Neural crest cell (in vitro differentiated cells): Measurements from ENCODE around the gene TADA3. TPM values are rescaled to one million over a fixed set of nuclear protein-coding genes. Genes with fewer than 3 reads are reported as not detected.

Experiments used
- DNase-seq: peaks from one replicate; pipeline ENCODE4 v3.0.0; 2021; ENCODE audit warnings: low read depth, mixed read lengths, low spot score
- H3K27ac Mint-ChIP-seq: one replicate; pipeline ENCODE4 v1.8.0; 2021; ENCODE audit warnings: mild to moderate bottlenecking, mixed read lengths; ENCODE audit not compliant: unreplicated experiment
- H3K27me3 Mint-ChIP-seq: 2 replicates; pipeline ENCODE4 v1.8.0; 2021; ENCODE audit warnings: low read depth, mild to moderate bottlenecking, mixed read lengths
- H3K36me3 Mint-ChIP-seq: 2 replicates; pipeline ENCODE4 v1.8.0; 2021; ENCODE audit warnings: low read depth, mild to moderate bottlenecking, mixed read lengths
- H3K4me1 Mint-ChIP-seq: 2 replicates; pipeline ENCODE4 v1.8.0; 2021; ENCODE audit warnings: mixed read lengths
- H3K4me3 Mint-ChIP-seq: one replicate; pipeline ENCODE4 v1.8.0; 2021; ENCODE audit warnings: mild to moderate bottlenecking, mixed read lengths
- H3K9me3 Mint-ChIP-seq: 2 replicates; pipeline ENCODE4 v1.8.0; 2021; ENCODE audit warnings: mixed read lengths
- total RNA-seq: library from RNA; stranded (reverse); gene quantifications from 2 replicates; pipeline ENCODE4 v1.2.1, GENCODE V29; 2021
- TF ChIP-seq, protein P1 (sequence below): fragments of 200-600 bp; sonication (generic); conservative IDR thresholded peaks from 2 replicates; pipeline ENCODE4 v1.5.0; 2021; ENCODE audit warnings: antibody characterized with exemption, mild to moderate bottlenecking

The TADA3 gene
- total RNA-seq, 1 donor from 2014 or later, result 70.0 TPM

GRCh38 chr3:9793161-9793781 is 998 bp upstream of the TADA3 start:
- peak overlapping the region; percentile 100 for H3K27ac Mint-ChIP-seq
- no peak for DNase-seq
- peaks cover 22% of the 10 kb centered on the region for H3K4me1 Mint-ChIP-seq
- H3K36me3 Mint-ChIP-seq, result peaks cover 7% of the 10 kb centered on the region
- peak overlapping the region; percentile 96 for H3K4me3 Mint-ChIP-seq
- no peaks in the 10 kb centered on the region for H3K27me3 Mint-ChIP-seq
- no peaks in the 10 kb centered on the region for H3K9me3 Mint-ChIP-seq
- TF ChIP-seq, protein P1, sequence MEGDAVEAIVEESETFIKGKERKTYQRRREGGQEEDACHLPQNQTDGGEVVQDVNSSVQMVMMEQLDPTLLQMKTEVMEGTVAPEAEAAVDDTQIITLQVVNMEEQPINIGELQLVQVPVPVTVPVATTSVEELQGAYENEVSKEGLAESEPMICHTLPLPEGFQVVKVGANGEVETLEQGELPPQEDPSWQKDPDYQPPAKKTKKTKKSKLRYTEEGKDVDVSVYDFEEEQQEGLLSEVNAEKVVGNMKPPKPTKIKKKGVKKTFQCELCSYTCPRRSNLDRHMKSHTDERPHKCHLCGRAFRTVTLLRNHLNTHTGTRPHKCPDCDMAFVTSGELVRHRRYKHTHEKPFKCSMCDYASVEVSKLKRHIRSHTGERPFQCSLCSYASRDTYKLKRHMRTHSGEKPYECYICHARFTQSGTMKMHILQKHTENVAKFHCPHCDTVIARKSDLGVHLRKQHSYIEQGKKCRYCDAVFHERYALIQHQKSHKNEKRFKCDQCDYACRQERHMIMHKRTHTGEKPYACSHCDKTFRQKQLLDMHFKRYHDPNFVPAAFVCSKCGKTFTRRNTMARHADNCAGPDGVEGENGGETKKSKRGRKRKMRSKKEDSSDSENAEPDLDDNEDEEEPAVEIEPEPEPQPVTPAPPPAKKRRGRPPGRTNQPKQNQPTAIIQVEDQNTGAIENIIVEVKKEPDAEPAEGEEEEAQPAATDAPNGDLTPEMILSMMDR, result no peak

GRCh38 chr3:9791790-9792404 is 376 bp downstream of the TADA3 start:
- H3K9me3 Mint-ChIP-seq, result no peaks in the 10 kb centered on the region
- peaks cover 10% of the 10 kb centered on the region for H3K36me3 Mint-ChIP-seq
- H3K27ac Mint-ChIP-seq, result peak overlapping the region; percentile 59
- peaks cover 22% of the 10 kb centered on the region for H3K4me1 Mint-ChIP-seq
- no peak for DNase-seq
- TF ChIP-seq, protein P1, result no peak
- peak overlapping the region; percentile 96 for H3K4me3 Mint-ChIP-seq
- no peaks in the 10 kb centered on the region for H3K27me3 Mint-ChIP-seq

- Mint-ChIP-seq H3K4me1 (peaks cover 22% of the 10 kb centered on the region), H3K36me3 (peaks cover 18% of the 10 kb centered on the region), H3K27me3 (no peaks in the 10 kb centered on the region), H3K9me3 (no peaks in the 10 kb centered on the region), H3K4me3 (peak overlapping the region; percentile 96), H3K27ac (no peak overlapping the region)
- TF ChIP-seq, protein P1, result no peak
- DNase-seq, result no peak
These were observed 1.1 kb downstream of the TADA3 start for GRCh38 chr3:9791127-9791526.

GRCh38 chr3:9787714-9788113 is 4.6 kb downstream of the TADA3 start:
- no peaks in the 10 kb centered on the region for H3K27me3 Mint-ChIP-seq
- H3K9me3 Mint-ChIP-seq, result no peaks in the 10 kb centered on the region
- TF ChIP-seq, protein P1, result no peak
- peak overlapping the region; percentile 5 for H3K4me3 Mint-ChIP-seq
- peaks cover 6% of the 10 kb centered on the region for H3K4me1 Mint-ChIP-seq
- no peak for DNase-seq
- no peak overlapping the region for H3K27ac Mint-ChIP-seq
- peaks cover 22% of the 10 kb centered on the region for H3K36me3 Mint-ChIP-seq

DNA sequence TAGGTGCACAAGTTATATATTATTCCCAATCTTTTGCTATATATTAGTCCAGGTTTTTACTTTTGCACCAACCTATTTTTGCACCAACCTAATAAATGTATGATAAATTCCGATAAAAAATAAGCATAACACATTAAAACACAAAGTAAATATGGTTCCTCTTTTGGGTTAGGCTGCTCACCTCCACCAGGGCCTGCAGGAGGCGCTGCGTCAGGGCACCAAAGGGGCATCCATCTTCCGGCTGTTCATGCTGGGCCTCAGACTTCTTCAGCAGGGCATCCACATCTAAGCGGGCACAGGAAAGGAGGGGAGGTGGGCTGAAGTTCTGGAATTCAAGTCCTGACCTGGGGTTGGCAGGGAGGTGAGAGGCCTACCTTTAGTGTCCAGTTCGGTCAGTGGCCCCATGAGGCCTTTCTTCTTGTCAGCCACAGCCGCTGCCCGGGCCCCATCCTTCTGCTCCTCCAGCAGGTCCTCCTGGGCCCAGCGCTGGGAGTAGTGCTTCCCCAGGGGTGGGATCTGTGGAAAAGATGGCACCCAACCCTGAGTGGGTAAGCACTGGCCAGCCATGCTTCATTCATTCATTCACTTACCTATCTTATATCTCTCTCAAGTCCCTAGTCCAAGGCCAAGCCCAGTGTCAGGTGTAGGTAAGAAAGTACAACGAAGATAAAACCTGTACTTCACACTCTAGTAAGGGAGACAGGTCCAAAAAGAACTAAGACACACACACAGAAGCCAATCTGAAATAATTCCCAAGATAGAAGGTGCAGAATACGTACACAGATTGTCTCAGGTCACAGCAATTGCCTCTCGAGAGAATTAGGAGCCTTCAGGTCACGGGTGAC is 5.2 kb downstream of the TADA3 start:
- H3K36me3 Mint-ChIP-seq, result peaks cover 22% of the 10 kb centered on the region
- no peak for DNase-seq
- H3K4me3 Mint-ChIP-seq, result peak overlapping the region; percentile 27
- H3K27me3 Mint-ChIP-seq, result no peaks in the 10 kb centered on the region
- no peaks in the 10 kb centered on the region for H3K9me3 Mint-ChIP-seq
- peaks cover 6% of the 10 kb centered on the region for H3K4me1 Mint-ChIP-seq
- TF ChIP-seq, protein P1, result peak; percentile 59
- H3K27ac Mint-ChIP-seq, result no peak overlapping the region
